ENCODE results near the gene CDR2.

Gene CDR2

GRCh38 chr16:22348291-22348690, 26.1 kb downstream of the CDR2 start:
- no peak for DNase-seq

GRCh38 chr16:22347100-22347820, 27.2 kb downstream of the CDR2 start:
- no peak for DNase-seq

- no peak for DNase-seq
Observed at GRCh38 chr16:22346483-22346882, 27.9 kb downstream of the CDR2 start.

GRCh38 chr16:22342082-22342481, 32.3 kb downstream of the CDR2 start:
- no peak for DNase-seq

GRCh38 chr16:22340945-22341344, 33.5 kb downstream of the CDR2 start:
- no peak for DNase-seq

GRCh38 chr16:22337849-22338635, 36.4 kb downstream of the CDR2 start:
- DNase-seq, result no peak

- DNase-seq, result no peak
Observed at GRCh38 chr16:22337045-22337444, 37.4 kb downstream of the CDR2 start.

GRCh38 chr16:22336581-22336980, 37.8 kb downstream of the CDR2 start:
- no peak for DNase-seq

- no peak for DNase-seq
Observed at GRCh38 chr16:22335668-22336246, 38.7 kb downstream of the CDR2 start.

GRCh38 chr16:22333457-22333994, 40.9 kb downstream of the CDR2 start:
- no peak for DNase-seq

GRCh38 chr16:22330326-22330725, 44.1 kb downstream of the CDR2 start:
- no peak for DNase-seq

- DNase-seq, result no peak
Observed at GRCh38 chr16:22329199-22329695, 45.2 kb downstream of the CDR2 start.

GRCh38 chr16:22328081-22328725, 46.2 kb downstream of the CDR2 start:
- DNase-seq, result no peak

- DNase-seq, result no peak
Observed at GRCh38 chr16:22327446-22327775, 47.0 kb downstream of the CDR2 start.

- no peak for DNase-seq
Observed at GRCh38 chr16:22326771-22327445, 47.5 kb downstream of the CDR2 start.

- DNase-seq, result no peak
Observed at GRCh38 chr16:22326369-22326652, 48.1 kb downstream of the CDR2 start.

GRCh38 chr16:22325598-22326368, 48.6 kb downstream of the CDR2 start:
- no peak for DNase-seq

GRCh38 chr16:22324787-22325597, 49.4 kb downstream of the CDR2 start:
- DNase-seq, result no peak

GRCh38 chr16:22323959-22324786, 50.2 kb downstream of the CDR2 start:
- DNase-seq, result no peak

All from T1000 (cell line).